ENCODE results near the gene LBHD2.

LBHD2 gene

GRCh38 chr14:103095210-103095778, 11.3 kb downstream of the LBHD2 start:
- Histone ChIP-seq H3K36me3 (ENCODE audit: control insufficient read depth in 1 of 2, insufficient read depth in 2 of 2, low read length in 2 of 2) (no peaks in the 10 kb centered on the region), H3K23ac (ENCODE audit: low read length) (no peak overlapping the region), H3K27ac (ENCODE audit: low read depth, low read length) (no peak overlapping the region), H3K9me3 (ENCODE audit: insufficient read depth, low read depth, low read length) (no peaks in the 10 kb centered on the region), H3K79me1 (ENCODE audit: low read length) (peaks cover 4% of the 10 kb centered on the region), H3K14ac (ENCODE audit: low read length) (no peak overlapping the region), H3K4me1 (ENCODE audit: control insufficient read depth in 1 of 2, insufficient read depth in 2 of 2, low read length in 2 of 2) (peaks cover 10 to 19% of the 10 kb centered on the region in 2 experiments), H4K91ac (ENCODE audit: low read depth, low read length) (no peak overlapping the region), H3K18ac (ENCODE audit: low read length) (no peak overlapping the region), H3K4me2 (ENCODE audit: low read length) (no peak overlapping the region), H3K79me2 (ENCODE audit: control insufficient read depth, insufficient read depth, low read length, poor library complexity) (no peaks in the 10 kb centered on the region), H4K8ac (ENCODE audit: low read depth, low read length) (no peak overlapping the region), H3K4ac (ENCODE audit: low read depth, low read length) (no peak overlapping the region), H2BK5ac (ENCODE audit: low read depth, low read length, poor library complexity) (no peak overlapping the region), H2AFZ (ENCODE audit: insufficient read depth, low read length, poor library complexity) (no peak overlapping the region), H4K12ac (ENCODE audit: low read depth, low read length) (no peak overlapping the region), H2AK5ac (ENCODE audit: low read length) (no peak overlapping the region), H3K4me3 (ENCODE audit: low read depth, low read length) (no peak overlapping the region), H2BK120ac (ENCODE audit: insufficient read depth, low read length, poor library complexity) (no peak overlapping the region), H3K27me3 (ENCODE audit: insufficient read depth, low read length) (peaks cover 7% of the 10 kb centered on the region), H3K9ac (ENCODE audit: low read length) (no peak overlapping the region), H2BK12ac (ENCODE audit: low read length) (no peak overlapping the region)
- no CpG with 5 or more reads among the region's 11 CpGs for WGBS (ENCODE audit: extremely low coverage, insufficient coverage, insufficient read length)
- peak; percentile 45 to 66 for DNase-seq

- Histone ChIP-seq H3K14ac (ENCODE audit: low read length) (no peak overlapping the region), H4K12ac (ENCODE audit: low read depth, low read length) (no peak overlapping the region), H2BK5ac (ENCODE audit: low read depth, low read length, poor library complexity) (no peak overlapping the region), H3K18ac (ENCODE audit: low read length) (no peak overlapping the region), H3K4me2 (ENCODE audit: low read length) (no peak overlapping the region), H3K9ac (ENCODE audit: low read length) (no peak overlapping the region), H3K79me2 (ENCODE audit: control insufficient read depth, insufficient read depth, low read length, poor library complexity) (no peaks in the 10 kb centered on the region), H3K9me3 (ENCODE audit: insufficient read depth, low read depth, low read length) (no peaks in the 10 kb centered on the region), H2BK12ac (ENCODE audit: low read length) (no peak overlapping the region), H3K4me3 (ENCODE audit: low read depth, low read length) (no peak overlapping the region), H2AK5ac (ENCODE audit: low read length) (no peak overlapping the region), H4K8ac (ENCODE audit: low read depth, low read length) (no peak overlapping the region), H4K91ac (ENCODE audit: low read depth, low read length) (no peak overlapping the region), H3K79me1 (ENCODE audit: low read length) (peaks cover 4% of the 10 kb centered on the region), H2BK120ac (ENCODE audit: insufficient read depth, low read length, poor library complexity) (no peak overlapping the region), H3K4ac (ENCODE audit: low read depth, low read length) (no peak overlapping the region), H2AFZ (ENCODE audit: insufficient read depth, low read length, poor library complexity) (no peak overlapping the region), H3K27me3 (ENCODE audit: insufficient read depth, low read length) (peaks cover 1% of the 10 kb centered on the region), H3K27ac (ENCODE audit: low read depth, low read length) (no peak overlapping the region), H3K23ac (ENCODE audit: low read length) (no peak overlapping the region), H3K36me3 (ENCODE audit: control insufficient read depth in 1 of 2, insufficient read depth in 2 of 2, low read length in 2 of 2) (no peaks in the 10 kb centered on the region), H3K4me1 (ENCODE audit: control insufficient read depth in 1 of 2, insufficient read depth in 2 of 2, low read length in 2 of 2) (peaks cover 11 to 19% of the 10 kb centered on the region in 2 experiments)
- DNase-seq = no peak
- WGBS (ENCODE audit: extremely low coverage, insufficient coverage, insufficient read length) = no CpG with 5 or more reads among the region's 4 CpGs
These were observed 12.4 kb downstream of the LBHD2 start for GRCh38 chr14:103096387-103096786.

GRCh38 chr14:103097244-103097993, 13.4 kb downstream of the LBHD2 start:
- Histone ChIP-seq H2BK5ac (ENCODE audit: low read depth, low read length, poor library complexity) (no peak overlapping the region), H3K79me1 (ENCODE audit: low read length) (peaks cover 4% of the 10 kb centered on the region), H2AFZ (ENCODE audit: insufficient read depth, low read length, poor library complexity) (no peak overlapping the region), H3K4me3 (ENCODE audit: low read depth, low read length) (peak overlapping the region; percentile 16), H3K27ac (ENCODE audit: low read depth, low read length) (no peak overlapping the region), H2BK12ac (ENCODE audit: low read length) (no peak overlapping the region), H3K9ac (ENCODE audit: low read length) (no peak overlapping the region), H3K79me2 (ENCODE audit: control insufficient read depth, insufficient read depth, low read length, poor library complexity) (no peaks in the 10 kb centered on the region), H3K9me3 (ENCODE audit: insufficient read depth, low read depth, low read length) (peaks cover 3% of the 10 kb centered on the region), H3K36me3 (ENCODE audit: control insufficient read depth in 1 of 2, insufficient read depth in 2 of 2, low read length in 2 of 2) (no peaks in the 10 kb centered on the region), H4K91ac (ENCODE audit: low read depth, low read length) (no peak overlapping the region), H4K8ac (ENCODE audit: low read depth, low read length) (no peak overlapping the region), H3K23ac (ENCODE audit: low read length) (no peak overlapping the region), H3K18ac (ENCODE audit: low read length) (no peak overlapping the region), H4K12ac (ENCODE audit: low read depth, low read length) (no peak overlapping the region), H3K4me2 (ENCODE audit: low read length) (no peak overlapping the region), H2AK5ac (ENCODE audit: low read length) (no peak overlapping the region), H3K27me3 (ENCODE audit: insufficient read depth, low read length) (no peaks in the 10 kb centered on the region), H2BK120ac (ENCODE audit: insufficient read depth, low read length, poor library complexity) (no peak overlapping the region), H3K4ac (ENCODE audit: low read depth, low read length) (no peak overlapping the region), H3K4me1 (ENCODE audit: control insufficient read depth in 1 of 2, insufficient read depth in 2 of 2, low read length in 2 of 2) (peaks cover 10 to 16% of the 10 kb centered on the region in 2 experiments), H3K14ac (ENCODE audit: low read length) (no peak overlapping the region)
- WGBS (ENCODE audit: extremely low coverage, insufficient coverage, insufficient read length) = no CpG with 5 or more reads among the region's 26 CpGs
- DNase-seq = no peak

- Histone ChIP-seq H4K8ac (ENCODE audit: low read depth, low read length) (no peak overlapping the region), H4K12ac (ENCODE audit: low read depth, low read length) (no peak overlapping the region), H2BK5ac (ENCODE audit: low read depth, low read length, poor library complexity) (no peak overlapping the region), H4K91ac (ENCODE audit: low read depth, low read length) (no peak overlapping the region), H3K4me2 (ENCODE audit: low read length) (no peak overlapping the region), H3K79me2 (ENCODE audit: control insufficient read depth, insufficient read depth, low read length, poor library complexity) (no peaks in the 10 kb centered on the region), H3K9ac (ENCODE audit: low read length) (no peak overlapping the region), H3K14ac (ENCODE audit: low read length) (no peak overlapping the region), H3K23ac (ENCODE audit: low read length) (no peak overlapping the region), H3K27me3 (ENCODE audit: insufficient read depth, low read length) (peaks cover 4% of the 10 kb centered on the region), H2BK12ac (ENCODE audit: low read length) (no peak overlapping the region), H2AFZ (ENCODE audit: insufficient read depth, low read length, poor library complexity) (no peak overlapping the region), H3K27ac (ENCODE audit: low read depth, low read length) (no peak overlapping the region), H3K18ac (ENCODE audit: low read length) (no peak overlapping the region), H3K4ac (ENCODE audit: low read depth, low read length) (no peak overlapping the region), H3K9me3 (ENCODE audit: insufficient read depth, low read depth, low read length) (peaks cover 5% of the 10 kb centered on the region), H3K36me3 (ENCODE audit: control insufficient read depth in 1 of 2, insufficient read depth in 2 of 2, low read length in 2 of 2) (no peaks in the 10 kb centered on the region), H2BK120ac (ENCODE audit: insufficient read depth, low read length, poor library complexity) (no peak overlapping the region), H3K4me3 (ENCODE audit: low read depth, low read length) (no peak overlapping the region), H3K79me1 (ENCODE audit: low read length) (peaks cover 4% of the 10 kb centered on the region), H3K4me1 (ENCODE audit: control insufficient read depth in 1 of 2, insufficient read depth in 2 of 2, low read length in 2 of 2) (peaks cover 10 to 16% of the 10 kb centered on the region in 2 experiments), H2AK5ac (ENCODE audit: low read length) (no peak overlapping the region)
- no CpG with 5 or more reads among the region's 31 CpGs for WGBS (ENCODE audit: extremely low coverage, insufficient coverage, insufficient read length)
- DNase-seq = no peak
These were observed 14.3 kb downstream of the LBHD2 start for GRCh38 chr14:103097994-103098957.

All from trophoblast cell (in vitro differentiated cells and primary cell).